Measurements from ENCODE around the gene SORD. TPM values are rescaled to one million over a fixed set of nuclear protein-coding genes. Genes with fewer than 3 reads are reported as not detected.

Gene SORD
- total RNA-seq, 1 donor from 2014 or later: 300 TPM

DNA sequence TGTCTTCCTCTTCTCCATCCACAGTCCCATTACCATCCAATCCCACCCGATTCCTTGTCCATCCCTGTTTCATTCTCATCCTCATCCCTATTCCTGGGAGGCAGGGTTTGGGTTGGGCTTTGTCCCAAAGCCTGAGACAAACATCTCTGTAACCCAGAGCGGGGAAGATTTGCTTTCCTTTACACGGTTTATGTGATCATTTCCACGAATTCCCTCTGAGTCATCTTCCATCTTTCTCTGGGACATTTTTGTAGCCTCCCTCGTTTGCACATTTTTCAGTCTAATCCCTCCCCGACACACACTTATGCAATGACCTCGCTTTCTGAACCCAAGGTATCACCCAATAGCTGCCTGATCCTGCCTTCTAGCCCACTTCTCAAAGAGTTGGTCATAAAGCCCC is 68.2 kb downstream of the SORD start:
- Mint-ChIP-seq H3K27me3 (peaks cover 26% of the 10 kb centered on the region), H3K4me3 (ENCODE audit: low read depth) (no peak overlapping the region), H3K27ac (no peak overlapping the region), H3K36me3 (ENCODE audit: insufficient read depth) (no peaks in the 10 kb centered on the region), H3K9me3 (ENCODE audit: low read depth) (peaks cover 2% of the 10 kb centered on the region), H3K4me1 (ENCODE audit: low read depth) (peaks cover 3% of the 10 kb centered on the region)
- TF ChIP-seq CTCF (IDR thresholded peaks at IDR 0.05; ENCODE audit: unreplicated experiment): no peak
- no peak for DNase-seq (ENCODE audit: low spot score, unreplicated experiment)

GRCh38 chr15:45091576-45091975 is 68.6 kb downstream of the SORD start:
- H3K27me3 Mint-ChIP-seq: peaks cover 30% of the 10 kb centered on the region
- H3K27ac Mint-ChIP-seq: no peak overlapping the region
- peaks cover 2% of the 10 kb centered on the region for H3K9me3 Mint-ChIP-seq (ENCODE audit: low read depth)
- no peak for DNase-seq (ENCODE audit: low spot score, unreplicated experiment)
- H3K4me3 Mint-ChIP-seq (ENCODE audit: low read depth): no peak overlapping the region
- H3K36me3 Mint-ChIP-seq (ENCODE audit: insufficient read depth): no peaks in the 10 kb centered on the region
- TF ChIP-seq CTCF (IDR thresholded peaks at IDR 0.05; ENCODE audit: unreplicated experiment): no peak
- H3K4me1 Mint-ChIP-seq (ENCODE audit: low read depth): peaks cover 3% of the 10 kb centered on the region

DNA sequence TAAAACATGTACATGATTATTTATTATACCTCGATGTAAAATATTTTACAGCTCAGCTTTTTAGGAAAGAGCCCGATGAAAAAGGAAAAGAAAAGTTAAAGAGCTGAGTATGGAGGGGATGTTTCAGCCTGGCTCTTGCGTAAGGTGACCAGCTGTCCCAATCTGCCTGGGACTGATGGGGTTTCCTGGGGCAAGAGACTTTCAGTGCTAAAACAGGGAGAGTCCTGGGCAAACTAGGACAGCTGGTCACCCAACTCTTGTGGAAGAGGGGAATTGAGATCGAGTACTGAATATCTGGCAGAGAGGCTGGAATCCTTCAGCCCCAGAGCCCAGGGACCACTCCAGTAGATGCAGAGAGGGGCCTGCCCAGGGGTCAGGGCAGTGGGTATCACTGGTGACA is 70.0 kb downstream of the SORD start:
- Mint-ChIP-seq H3K27me3 (peaks cover 33% of the 10 kb centered on the region), H3K9me3 (ENCODE audit: low read depth) (peaks cover 2% of the 10 kb centered on the region), H3K4me3 (ENCODE audit: low read depth) (no peak overlapping the region), H3K27ac (no peak overlapping the region), H3K4me1 (ENCODE audit: low read depth) (peaks cover 3% of the 10 kb centered on the region), H3K36me3 (ENCODE audit: insufficient read depth) (no peaks in the 10 kb centered on the region)
- TF ChIP-seq CTCF (IDR thresholded peaks at IDR 0.05; ENCODE audit: unreplicated experiment): no peak
- DNase-seq (ENCODE audit: low spot score, unreplicated experiment): no peak

GRCh38 chr15:45093622-45094357 is 70.8 kb downstream of the SORD start:
- no peak overlapping the region for H3K4me3 Mint-ChIP-seq (ENCODE audit: low read depth)
- H3K36me3 Mint-ChIP-seq (ENCODE audit: insufficient read depth): no peaks in the 10 kb centered on the region
- TF ChIP-seq CTCF (IDR thresholded peaks at IDR 0.05; ENCODE audit: unreplicated experiment): no peak
- peaks cover 36% of the 10 kb centered on the region for H3K27me3 Mint-ChIP-seq
- peaks cover 2% of the 10 kb centered on the region for H3K9me3 Mint-ChIP-seq (ENCODE audit: low read depth)
- H3K4me1 Mint-ChIP-seq (ENCODE audit: low read depth): peaks cover 2% of the 10 kb centered on the region
- H3K27ac Mint-ChIP-seq: peak overlapping the region; percentile 21
- DNase-seq (ENCODE audit: low spot score, unreplicated experiment): no peak

GRCh38 chr15:45094358-45094730 is 71.3 kb downstream of the SORD start:
- no peaks in the 10 kb centered on the region for H3K4me1 Mint-ChIP-seq (ENCODE audit: low read depth)
- no peak overlapping the region for H3K4me3 Mint-ChIP-seq (ENCODE audit: low read depth)
- peak overlapping the region; percentile 21 for H3K27ac Mint-ChIP-seq

More at GRCh38 chr15:45094358-45094730, 71.3 kb downstream of the SORD start:
- no peak for TF ChIP-seq CTCF (IDR thresholded peaks at IDR 0.05; ENCODE audit: unreplicated experiment)
- Mint-ChIP-seq H3K36me3 (ENCODE audit: insufficient read depth) (no peaks in the 10 kb centered on the region), H3K9me3 (ENCODE audit: low read depth) (peaks cover 2% of the 10 kb centered on the region), H3K27me3 (peaks cover 38% of the 10 kb centered on the region)
- no peak for DNase-seq (ENCODE audit: low spot score, unreplicated experiment)
